Occipital lobe (tissue), 2 donors: ENCODE data around the gene DNAJB9. TPM values are rescaled to one million over a fixed set of nuclear protein-coding genes. Genes with fewer than 3 reads are reported as not detected.

Source experiments
- DNase-seq: peaks from one replicate; lab custom pipeline; 2025; lab: John Stamatoyannopoulos, UW
- total RNA-seq: library from RNA; depleted of rRNA; stranded (reverse); fragments of >200 nt; gene quantifications from one replicate; pipeline ENCODE4 v1.2.3, GENCODE V29; 2014

The DNAJB9 gene
- total RNA-seq, 1 donor from 2014 or later: 48.2 TPM

DNA sequence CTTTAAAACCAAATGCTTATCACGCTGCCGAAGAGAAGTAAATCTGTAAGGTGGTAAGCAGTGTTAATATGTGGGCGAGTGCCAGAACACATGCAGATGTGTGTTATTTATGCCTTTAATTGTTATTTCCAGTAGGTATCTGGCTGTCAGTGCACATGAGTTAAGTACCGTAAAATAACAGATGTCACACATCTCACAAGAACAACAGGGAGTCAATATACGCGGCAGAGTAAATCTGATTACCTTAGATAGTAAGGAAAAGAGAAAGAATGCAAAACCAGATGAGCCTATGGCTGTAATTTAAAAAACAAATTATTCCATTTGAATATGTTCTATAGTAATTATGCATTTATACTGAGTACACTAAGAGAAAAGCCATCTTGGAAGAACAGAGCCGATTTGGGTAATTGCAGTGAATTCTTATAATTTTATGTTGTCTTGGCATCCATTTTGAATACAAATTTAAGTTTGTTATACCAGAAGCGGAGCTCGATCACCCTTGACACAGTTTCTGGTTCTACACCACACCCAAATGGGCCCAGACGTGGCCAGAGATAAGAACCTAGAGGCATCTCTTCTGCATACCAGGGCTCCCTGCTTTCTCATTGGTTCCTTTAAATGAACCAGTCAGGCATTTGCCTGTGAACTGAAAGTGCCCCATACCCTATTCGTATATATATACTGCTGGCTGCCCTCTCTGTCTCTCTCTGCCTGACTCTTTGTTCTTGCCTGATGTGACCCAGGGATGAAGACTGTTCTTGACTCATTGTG, 34.8 kb downstream of the DNAJB9 start:
- DNase-seq: no peak

DNA sequence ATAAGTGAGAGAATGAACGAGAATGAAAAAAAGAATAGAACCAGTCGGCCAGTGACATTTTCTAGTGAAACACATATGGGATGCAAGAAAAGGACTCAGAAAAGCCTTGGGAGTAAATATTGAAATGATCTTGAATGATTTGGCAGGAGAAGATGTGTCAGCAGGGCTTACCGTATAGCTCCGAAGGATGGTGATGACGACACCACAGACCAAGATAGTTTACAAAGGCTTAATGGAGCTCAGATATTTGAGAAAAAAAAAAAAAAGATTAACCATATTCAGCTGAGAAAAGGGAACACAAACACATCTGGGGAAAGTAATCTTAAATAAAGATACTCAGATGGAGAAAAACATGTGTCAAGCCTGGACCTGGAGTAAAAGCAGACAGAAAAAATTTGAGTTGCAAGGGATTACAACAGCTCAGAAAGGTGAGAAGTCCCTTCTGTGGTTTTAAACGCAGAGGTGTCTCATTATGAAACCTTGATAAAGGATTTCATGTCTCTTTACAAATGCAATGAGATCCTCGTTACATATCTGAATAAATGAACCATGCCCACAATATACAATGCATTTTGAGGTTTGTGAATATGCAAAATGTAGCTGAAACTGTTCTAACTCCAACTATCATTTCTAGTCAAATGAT, 36.0 kb downstream of the DNAJB9 start:
- no peak for DNase-seq

DNA sequence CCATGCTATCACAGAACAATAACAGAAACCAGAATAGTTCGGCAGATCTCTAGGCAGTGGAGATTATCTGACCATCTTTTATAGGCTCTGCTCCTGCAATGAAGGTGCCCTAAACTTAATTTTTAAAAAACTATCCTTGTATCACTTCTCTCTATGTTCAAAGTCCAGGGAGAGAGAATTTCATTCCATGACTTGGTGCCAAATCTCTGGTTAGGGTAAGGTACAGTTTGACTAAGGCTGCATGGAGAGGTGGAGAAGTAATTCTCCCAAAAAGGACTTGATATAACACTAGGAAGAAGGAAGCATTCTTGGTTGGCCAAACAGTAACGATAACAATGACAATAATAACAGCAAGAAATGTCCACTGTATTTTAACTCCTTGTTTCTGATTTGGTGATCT, 40.0 kb downstream of the DNAJB9 start:
- DNase-seq: no peak

- DNase-seq: no peak
Observed at GRCh38 chr7:108611268-108611667, 41.6 kb downstream of the DNAJB9 start.

- DNase-seq: no peak
Observed at GRCh38 chr7:108613147-108613948, 43.7 kb downstream of the DNAJB9 start.

DNA sequence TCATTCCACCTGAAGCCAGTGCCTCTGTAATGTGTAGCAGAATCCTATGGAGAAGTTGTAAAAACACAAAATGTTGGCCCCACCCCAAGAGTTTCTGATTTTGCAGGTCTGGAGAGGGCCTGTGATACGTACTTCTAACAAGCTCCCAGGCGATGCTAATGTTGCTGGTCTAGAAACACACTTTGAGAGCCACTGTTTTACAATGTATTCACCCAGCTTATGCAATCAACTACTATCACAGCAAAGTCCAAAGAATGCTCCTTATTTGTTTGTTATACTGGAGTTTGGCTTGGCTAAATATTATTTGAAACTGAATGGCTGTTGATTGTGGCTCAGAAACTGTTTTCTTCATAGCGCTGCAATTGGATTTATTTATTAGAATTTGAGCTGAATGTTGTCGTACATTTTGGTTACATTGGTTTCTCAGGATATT, 44.3 kb downstream of the DNAJB9 start:
- DNase-seq: no peak

GRCh38 chr7:108614896-108615295, 45.2 kb downstream of the DNAJB9 start:
- no peak for DNase-seq

GRCh38 chr7:108618056-108618455, 48.4 kb downstream of the DNAJB9 start:
- no peak for DNase-seq

DNA sequence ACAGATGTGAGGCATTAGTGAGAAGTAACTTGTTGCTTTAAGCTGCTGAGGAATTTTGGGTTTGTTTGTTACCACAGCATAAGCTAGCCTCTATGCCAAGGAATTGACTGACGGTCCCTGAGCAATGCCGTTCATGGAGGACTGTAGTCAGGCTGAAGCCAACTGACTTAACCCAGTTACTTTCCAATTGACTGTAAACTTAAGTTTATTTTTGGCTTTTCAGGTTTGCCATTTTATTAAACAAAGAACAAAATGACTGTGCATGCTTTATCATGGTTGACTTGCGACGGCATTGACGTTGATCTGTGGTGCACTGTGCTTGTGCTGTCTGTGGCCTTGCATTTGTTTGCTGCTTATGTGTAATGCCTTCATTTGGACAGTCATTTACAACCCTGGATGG, 53.5 kb downstream of the DNAJB9 start:
- no peak for DNase-seq

Other genes with a start within 250 kb of the DNAJB9 start
- 112 TPM for gene NRCAM, start 113.4 kb upstream of the DNAJB9 start, total RNA-seq
- 89.8 TPM for gene PNPLA8, start 43.7 kb upstream of the DNAJB9 start, total RNA-seq
- 81.7 TPM for gene THAP5, start 168 bp upstream of the DNAJB9 start, total RNA-seq